Activated T-helper 1 cell treated with anti-CD3 and anti-CD28 coated beads, Interleukin-12 subunit alpha, Interleukin-12 subunit beta, Interleukin-2, Interleukin-4 antibody, amounts not matched to agents 30 ng/mL and 10 ng/mL and 1 ng/mL, durations not matched to agents 14 hours and 24 hours and 36 hours (primary cell): Measurements from ENCODE around the gene EVI2B. TPM values are rescaled to one million over a fixed set of nuclear protein-coding genes. Genes with fewer than 3 reads are reported as not detected.
"Not testable (repeated sequence)": the region's sequence is repeated elsewhere in the genome, so short reads cannot be mapped to it uniquely, and the experiment has no call there.

Source experiments
- DNase-seq: peaks from one replicate; pipeline ENCODE4 v3.0.0; 2021; ENCODE audit warnings: low spot score
- H3K27ac Mint-ChIP-seq: one replicate; pipeline ENCODE4 v1.8.0; 2021; ENCODE audit warnings: mild to moderate bottlenecking, mixed read lengths
- H3K27me3 Mint-ChIP-seq: one replicate; pipeline ENCODE4 v1.8.0; 2022; ENCODE audit warnings: mild to moderate bottlenecking, moderate library complexity, mixed read lengths; ENCODE audit not compliant: insufficient read depth
- H3K36me3 Mint-ChIP-seq: one replicate; pipeline ENCODE4 v1.8.0; 2021; ENCODE audit warnings: low read depth, mixed read lengths
- H3K4me1 Mint-ChIP-seq: one replicate; pipeline ENCODE4 v1.8.0; 2021; ENCODE audit warnings: low read depth, mixed read lengths
- H3K4me3 Mint-ChIP-seq: one replicate; pipeline ENCODE4 v1.8.0; 2021; ENCODE audit warnings: mild to moderate bottlenecking, moderate library complexity, mixed read lengths
- H3K9me3 Mint-ChIP-seq: one replicate; pipeline ENCODE4 v1.8.0; 2021; ENCODE audit warnings: mixed read lengths
- intact Hi-C: fragments of 100-400 bp; cut with micrococcal nuclease; formaldehyde crosslinking; loops from one replicate; pipeline ENCODE4 v1.15.1; 2024
- total RNA-seq: library from RNA; stranded (reverse); gene quantifications from 2 replicates; pipeline ENCODE4 v1.2.3, GENCODE V29; 2022

EVI2B gene
- total RNA-seq, 1 donor from 2014 or later = 21.7 TPM

DNA sequence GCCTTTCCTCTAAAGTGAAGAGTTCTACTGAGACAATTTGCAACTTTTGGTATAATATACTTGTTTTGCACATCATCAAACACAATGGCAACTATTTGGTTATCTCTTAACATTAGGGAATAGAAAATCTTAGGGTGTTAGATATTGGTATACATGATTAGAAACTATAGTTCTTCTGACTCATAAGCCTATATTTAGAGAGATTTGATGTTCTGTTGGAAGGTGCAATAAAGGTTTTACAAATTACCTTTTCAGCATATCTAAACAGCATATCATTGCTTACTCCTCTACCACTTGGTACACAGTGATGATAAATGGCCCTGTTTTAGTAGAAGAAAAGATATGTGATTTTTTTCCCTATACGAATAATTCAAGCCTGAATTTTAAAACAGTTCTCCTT is 6.2 kb downstream of the EVI2B start:
- Mint-ChIP-seq H3K36me3 (peaks cover 44% of the 10 kb centered on the region), H3K4me1 (peaks cover 65% of the 10 kb centered on the region), H3K27ac (peak overlapping the region; percentile 52), H3K4me3 (no peak overlapping the region), H3K9me3 (no peaks in the 10 kb centered on the region), H3K27me3 (no peaks in the 10 kb centered on the region)
- intact Hi-C loops = loop anchor here (1.0 to 5.0 kb wide), 2 partner anchors 14 to 335 kb away; partner anchors contain the start of genes EVI2A and RNF135
- no peak for DNase-seq

DNA sequence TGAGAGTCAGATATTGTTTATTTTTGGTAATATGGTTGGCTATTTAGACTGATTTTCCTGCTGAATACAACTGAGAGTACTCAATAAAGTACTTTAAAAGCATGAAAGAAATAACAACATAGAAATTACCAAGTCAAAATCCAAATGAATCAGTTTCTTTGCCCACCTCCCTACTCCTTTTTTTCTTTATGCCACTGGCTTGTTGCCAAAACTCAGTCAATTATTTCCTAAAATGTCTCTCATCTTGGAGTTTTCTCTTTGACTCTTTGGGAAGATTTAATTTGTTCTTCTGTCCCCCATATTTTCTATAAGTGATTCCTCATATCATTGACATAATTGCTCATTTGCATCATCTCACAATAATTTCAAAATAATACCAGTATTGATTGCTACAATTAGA is 14.2 kb downstream of the EVI2B start:
- no peak for DNase-seq
- Mint-ChIP-seq H3K36me3 (peaks cover 21% of the 10 kb centered on the region), H3K27me3 (no peaks in the 10 kb centered on the region), H3K4me1 (peaks cover 5% of the 10 kb centered on the region), H3K9me3 (no peaks in the 10 kb centered on the region), H3K27ac (no peak overlapping the region), H3K4me3 (no peak overlapping the region)
- intact Hi-C loops = no loop called here

DNA sequence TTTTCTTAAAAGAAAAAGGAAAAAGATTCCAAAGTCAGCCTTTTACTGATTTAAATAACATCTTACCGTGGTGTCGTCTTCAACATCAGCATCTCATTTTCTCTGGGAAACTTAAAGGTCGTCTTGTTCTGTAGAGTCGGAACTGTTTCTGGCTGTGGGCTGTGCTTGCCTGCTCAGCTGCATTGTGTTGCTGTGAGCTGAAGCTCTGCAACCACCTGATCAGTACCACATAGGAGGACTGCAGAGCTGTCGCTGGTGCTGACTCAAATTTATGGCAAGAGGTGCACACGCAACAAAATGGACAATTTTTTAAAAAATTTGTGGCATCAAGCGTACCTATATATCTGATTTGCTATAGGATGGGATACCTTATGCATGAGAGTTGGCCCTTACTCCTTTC is 16.8 kb downstream of the EVI2B start, which contains the start of gene OMG:
OMG (minus strand) TSS at position 150 of the 400 bp plus-strand sequence. CDS start 908 bp downstream, outside the sequence.
- no peak within 1 kb of the TSS for H3K4me3 Mint-ChIP-seq
- intact Hi-C loops = no loop called here
- H3K27ac Mint-ChIP-seq = no peak within 1 kb of the TSS
- no peaks in the 10 kb centered on the region for H3K4me1 Mint-ChIP-seq
- no peaks in the 10 kb centered on the region for H3K27me3 Mint-ChIP-seq
- H3K9me3 Mint-ChIP-seq = no peaks in the 10 kb centered on the region
- H3K36me3 Mint-ChIP-seq = peaks cover 8% of the 10 kb centered on the region
- no peak for DNase-seq

DNA sequence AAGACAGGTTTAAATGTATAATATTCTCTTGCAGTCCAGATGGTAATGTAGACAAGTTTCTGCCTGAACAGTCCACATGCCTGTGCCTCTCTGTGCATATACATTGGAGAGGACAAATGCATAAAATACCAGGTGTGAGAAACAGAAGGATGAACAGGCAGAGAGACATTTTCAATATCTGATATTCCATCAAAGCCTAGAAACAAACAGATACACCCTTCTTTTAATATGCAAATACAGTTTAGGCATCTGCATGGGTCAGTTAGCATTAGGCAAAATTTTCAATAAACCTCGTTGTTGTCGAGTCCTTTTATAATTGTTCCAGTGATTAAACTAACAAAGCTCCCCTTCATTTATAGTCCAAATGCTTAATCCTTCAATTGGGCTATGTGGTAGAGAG is 17.7 kb downstream of the EVI2B start:
- Mint-ChIP-seq H3K27ac (no peak overlapping the region), H3K4me1 (no peaks in the 10 kb centered on the region), H3K4me3 (no peak overlapping the region), H3K36me3 (peaks cover 8% of the 10 kb centered on the region), H3K27me3 (no peaks in the 10 kb centered on the region), H3K9me3 (no peaks in the 10 kb centered on the region)
- intact Hi-C loops = no loop called here
- no peak for DNase-seq

DNA sequence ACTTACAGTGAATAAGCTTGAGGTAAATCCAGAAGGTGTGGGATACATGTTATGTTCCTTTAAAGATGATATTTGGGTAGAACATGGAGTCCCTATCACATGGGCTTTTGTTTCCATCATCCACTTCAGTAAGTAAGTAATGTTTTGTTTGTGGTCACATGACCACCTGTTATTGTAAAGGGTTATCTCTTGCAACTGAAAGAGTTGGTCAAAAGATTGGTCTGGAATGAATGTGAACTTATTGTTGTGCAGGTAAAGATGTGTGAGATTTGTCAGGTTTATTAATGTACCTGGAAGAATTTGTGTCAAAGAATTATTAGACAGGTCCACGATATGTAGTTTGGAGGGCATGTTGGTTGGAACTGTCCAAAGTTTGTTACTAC is 18.4 kb downstream of the EVI2B start:
- H3K4me1 Mint-ChIP-seq = peaks cover under 1% of the 10 kb centered on the region
- intact Hi-C loops = no loop called here
- no peak for DNase-seq
- no peak overlapping the region for H3K4me3 Mint-ChIP-seq
- H3K27ac Mint-ChIP-seq = no peak overlapping the region
- H3K36me3 Mint-ChIP-seq = peaks cover 4% of the 10 kb centered on the region
- no peaks in the 10 kb centered on the region for H3K27me3 Mint-ChIP-seq
- H3K9me3 Mint-ChIP-seq = no peaks in the 10 kb centered on the region

DNA sequence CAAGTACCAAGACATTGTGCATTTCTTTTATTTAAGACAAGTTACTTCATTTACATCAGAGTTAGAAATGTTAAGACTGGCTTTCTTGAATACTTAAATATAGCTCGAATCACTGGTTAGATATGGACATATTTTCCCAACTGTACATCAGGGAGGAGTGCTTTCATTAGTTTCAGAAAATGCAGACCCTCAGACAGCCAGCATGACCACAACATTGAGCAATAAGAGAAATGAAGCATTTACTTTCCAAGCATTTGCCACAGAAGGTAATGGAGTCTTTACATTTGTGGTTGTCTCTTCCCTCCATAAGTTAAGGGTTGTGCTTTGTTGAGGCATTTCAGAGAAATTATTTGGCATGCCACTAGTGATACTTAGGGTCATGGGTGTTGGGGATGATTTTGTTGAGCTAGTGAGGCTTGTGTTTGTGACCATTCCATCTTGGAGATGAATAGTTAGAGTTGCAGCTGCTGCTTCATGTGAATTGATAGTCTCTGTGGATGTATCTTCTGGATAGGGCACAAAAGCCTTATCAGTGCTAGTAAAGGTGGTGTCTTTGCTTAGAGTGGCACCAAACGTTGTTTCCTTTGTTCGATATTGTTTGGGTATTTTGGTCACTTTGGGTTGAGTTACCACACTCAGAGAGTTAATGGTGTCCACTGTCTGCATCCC is 18.9 kb downstream of the EVI2B start:
- H3K9me3 Mint-ChIP-seq = no peaks in the 10 kb centered on the region
- no peaks in the 10 kb centered on the region for H3K27me3 Mint-ChIP-seq

DNA sequence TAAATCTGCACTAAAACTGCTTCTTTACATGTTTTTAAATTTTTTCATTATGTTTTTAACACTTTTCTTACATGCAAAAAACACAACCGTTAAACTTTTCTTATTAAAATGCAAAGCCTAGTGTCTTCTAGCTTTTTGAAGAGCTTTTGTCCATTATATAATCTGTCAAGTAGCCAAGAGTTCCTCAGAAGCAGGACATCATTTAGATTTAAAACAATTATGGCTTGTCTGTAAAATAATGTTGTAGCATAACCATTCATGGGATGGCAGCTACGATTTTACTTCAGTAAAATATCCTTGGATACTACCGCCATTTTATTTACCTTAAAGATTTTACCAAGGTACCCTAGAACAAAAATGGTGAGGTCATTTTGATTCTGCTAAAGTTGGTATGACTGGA is 19.6 kb downstream of the EVI2B start:
- no peaks in the 10 kb centered on the region for H3K27me3 Mint-ChIP-seq
- no peak for DNase-seq
- H3K9me3 Mint-ChIP-seq = no peaks in the 10 kb centered on the region
- H3K27ac Mint-ChIP-seq = no peak overlapping the region
- H3K4me3 Mint-ChIP-seq = no peak overlapping the region
- H3K36me3 Mint-ChIP-seq = peaks cover 3% of the 10 kb centered on the region
- peaks cover 6% of the 10 kb centered on the region for H3K4me1 Mint-ChIP-seq
- intact Hi-C loops = no loop called here

More for the DNA sequence above, 18.9 kb downstream of the EVI2B start:
- Mint-ChIP-seq H3K4me3 (no peak overlapping the region), H3K36me3 (peaks cover 4% of the 10 kb centered on the region), H3K4me1 (peaks cover 6% of the 10 kb centered on the region), H3K27ac (no peak overlapping the region)
- intact Hi-C loops = no loop called here
- DNase-seq = no peak

DNA sequence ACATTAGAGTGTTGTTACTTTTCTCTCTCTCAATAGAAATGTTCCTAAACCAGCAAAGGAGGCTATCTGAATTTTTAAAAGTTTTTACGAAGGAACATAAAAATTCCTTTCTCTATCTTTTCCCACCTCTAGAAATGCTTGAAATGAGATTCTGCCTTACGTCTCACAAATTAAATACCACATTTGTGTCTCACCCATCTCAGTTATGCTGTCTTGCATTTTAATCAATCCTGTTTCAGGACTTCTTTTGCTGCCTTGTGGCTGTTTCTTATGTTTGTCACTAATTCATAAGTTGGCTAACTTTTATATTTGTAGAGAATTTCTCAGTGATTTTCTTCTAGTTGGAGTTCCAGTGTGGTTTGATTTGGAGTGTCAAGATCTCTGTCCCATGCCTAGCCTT is 20.3 kb downstream of the EVI2B start:
- Mint-ChIP-seq H3K4me3 (no peak overlapping the region), H3K27me3 (no peaks in the 10 kb centered on the region), H3K36me3 (peaks cover 3% of the 10 kb centered on the region), H3K4me1 (peaks cover 6% of the 10 kb centered on the region), H3K27ac (no peak overlapping the region), H3K9me3 (no peaks in the 10 kb centered on the region)
- intact Hi-C loops = no loop called here
- no peak for DNase-seq

DNA sequence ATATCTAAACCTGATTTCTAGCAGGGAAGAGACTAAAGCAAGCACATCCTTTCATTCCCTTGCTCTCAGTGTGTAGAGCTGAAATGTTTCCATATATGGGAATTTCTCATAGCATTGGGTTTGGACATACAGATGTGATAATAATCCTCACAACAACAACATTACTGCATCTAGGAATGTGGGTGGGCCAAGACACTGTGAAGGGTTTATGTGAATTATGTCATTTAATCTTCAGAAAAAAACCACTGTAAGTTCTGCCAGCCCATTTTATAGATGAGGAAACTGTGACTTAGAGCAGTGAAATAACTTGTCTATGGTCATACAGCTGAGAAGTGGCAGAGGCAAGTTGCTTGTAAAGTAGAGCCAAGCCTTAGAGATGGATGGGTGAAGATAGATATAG is 22.0 kb downstream of the EVI2B start:
- intact Hi-C loops = no loop called here
- Mint-ChIP-seq H3K4me3 (no peak overlapping the region), H3K4me1 (peaks cover 6% of the 10 kb centered on the region), H3K27ac (no peak overlapping the region), H3K27me3 (peaks cover 1% of the 10 kb centered on the region), H3K9me3 (no peaks in the 10 kb centered on the region), H3K36me3 (peaks cover 10% of the 10 kb centered on the region)
- DNase-seq = no peak

DNA sequence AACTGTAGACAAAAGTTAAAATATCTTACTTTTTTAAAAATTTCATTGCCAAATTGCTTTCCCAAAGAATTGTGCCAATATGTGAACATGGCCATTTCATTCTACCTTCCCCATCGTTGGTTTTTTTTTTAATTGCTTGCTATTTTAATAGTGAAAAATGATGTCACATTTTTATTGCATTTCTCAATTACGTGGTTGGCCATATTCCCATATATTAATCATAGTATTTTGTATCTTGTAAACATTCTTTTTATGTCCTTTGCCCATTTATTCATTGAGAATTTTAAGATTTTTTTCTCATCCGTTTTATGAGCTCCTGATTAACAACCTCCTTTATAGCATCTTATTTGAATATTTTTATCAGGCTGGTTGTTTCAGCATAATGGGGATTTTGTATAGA is 24.1 kb downstream of the EVI2B start:
- intact Hi-C loops = no loop called here
- peaks cover 1% of the 10 kb centered on the region for H3K27me3 Mint-ChIP-seq
- peaks cover 6% of the 10 kb centered on the region for H3K4me1 Mint-ChIP-seq

DNA sequence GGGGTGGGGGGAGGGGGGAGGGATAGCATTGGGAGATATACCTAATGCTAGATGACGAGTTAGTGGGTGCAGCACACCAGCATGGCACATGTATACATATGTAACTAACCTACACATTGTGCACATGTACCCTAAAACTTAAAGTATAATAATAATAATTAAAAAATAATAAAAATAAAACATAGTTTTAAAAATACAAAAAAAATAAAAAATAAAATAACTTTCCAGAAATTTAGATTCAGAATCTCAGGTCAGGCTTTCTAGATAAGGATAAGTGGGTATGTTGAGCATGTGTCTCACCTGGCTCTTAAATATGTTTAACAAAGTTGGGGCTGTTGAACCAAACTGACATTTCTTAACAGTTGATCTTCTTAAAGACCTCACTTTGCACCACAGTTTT is 25.9 kb downstream of the EVI2B start:
- H3K9me3 Mint-ChIP-seq, H3K4me1 Mint-ChIP-seq, H3K4me3 Mint-ChIP-seq, H3K27me3 Mint-ChIP-seq, DNase-seq, intact Hi-C loops, H3K27ac Mint-ChIP-seq, H3K36me3 Mint-ChIP-seq: not testable (repeated sequence)

More for the DNA sequence above, 24.1 kb downstream of the EVI2B start:
- no peaks in the 10 kb centered on the region for H3K9me3 Mint-ChIP-seq
- no peak overlapping the region for H3K27ac Mint-ChIP-seq
- peaks cover 10% of the 10 kb centered on the region for H3K36me3 Mint-ChIP-seq
- H3K4me3 Mint-ChIP-seq = no peak overlapping the region
- DNase-seq = no peak

DNA sequence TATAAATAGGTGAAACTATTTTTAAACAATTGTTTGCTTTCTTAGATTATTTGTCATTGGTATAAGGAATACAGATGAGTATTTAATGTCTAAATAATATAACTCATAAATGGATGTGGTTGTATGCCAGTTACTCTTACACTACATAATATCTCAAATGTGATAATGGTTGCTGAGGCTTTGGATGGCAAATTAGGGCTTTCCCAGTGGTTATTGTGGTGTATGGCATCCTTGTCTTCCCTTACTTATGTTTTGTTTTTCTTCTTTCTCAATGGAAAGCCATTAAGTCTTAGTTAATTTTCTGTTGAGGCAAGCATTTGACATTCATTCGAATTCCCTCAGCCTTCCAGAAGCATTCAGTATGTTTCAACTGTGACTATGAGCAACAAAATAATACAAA is 27.3 kb downstream of the EVI2B start:
- Mint-ChIP-seq H3K27me3 (peaks cover 1% of the 10 kb centered on the region), H3K9me3 (no peaks in the 10 kb centered on the region), H3K4me3 (no peak overlapping the region), H3K27ac (no peak overlapping the region), H3K36me3 (peaks cover 14% of the 10 kb centered on the region), H3K4me1 (peaks cover 6% of the 10 kb centered on the region)
- intact Hi-C loops = no loop called here
- no peak for DNase-seq

DNA sequence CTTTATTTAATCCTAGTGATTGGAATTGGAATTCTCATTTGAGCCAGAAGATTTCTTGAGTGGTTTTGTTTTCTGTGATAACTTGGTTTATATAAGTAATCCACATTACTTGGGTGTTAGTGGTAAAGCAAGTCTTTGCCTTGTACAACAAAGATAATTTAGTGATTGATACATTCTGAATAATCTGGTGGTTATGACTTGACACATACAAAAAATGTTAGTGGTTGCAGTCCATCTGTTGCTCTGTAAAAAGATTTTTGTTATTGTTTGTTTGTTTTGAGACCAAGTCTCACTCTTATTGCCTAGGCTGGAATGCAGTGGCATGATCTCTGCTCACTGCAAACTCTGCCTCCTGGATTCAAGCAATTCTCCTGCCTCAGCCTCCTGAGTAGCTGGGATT is 30.0 kb downstream of the EVI2B start:
- intact Hi-C loops = no loop called here
- Mint-ChIP-seq H3K9me3 (no peaks in the 10 kb centered on the region), H3K4me1 (no peaks in the 10 kb centered on the region), H3K27me3 (peaks cover 3% of the 10 kb centered on the region), H3K4me3 (no peak overlapping the region), H3K36me3 (peaks cover 16% of the 10 kb centered on the region), H3K27ac (no peak overlapping the region)
- no peak for DNase-seq

DNA sequence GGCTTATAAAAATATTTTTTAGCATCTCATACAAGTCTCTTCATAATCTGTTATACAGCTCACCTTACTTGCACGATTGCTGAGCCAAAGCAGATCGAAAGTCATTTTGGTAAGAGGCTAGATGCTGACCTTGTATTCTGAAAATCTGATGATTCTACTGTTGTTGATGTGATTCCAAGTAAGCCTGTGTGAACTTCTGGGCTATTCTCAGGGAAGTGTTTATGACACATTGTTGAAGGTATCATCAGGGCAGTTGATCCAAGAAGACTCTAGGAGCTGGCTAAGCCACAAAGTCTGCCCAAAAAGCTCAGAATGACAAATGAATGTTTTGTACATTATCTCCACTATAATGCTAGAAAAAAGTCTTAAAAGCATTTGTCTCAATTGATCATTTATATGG is 32.8 kb downstream of the EVI2B start:
- no peak for DNase-seq
- H3K4me3 Mint-ChIP-seq = no peak overlapping the region
- no peaks in the 10 kb centered on the region for H3K9me3 Mint-ChIP-seq
- no peak overlapping the region for H3K27ac Mint-ChIP-seq
- peaks cover 14% of the 10 kb centered on the region for H3K36me3 Mint-ChIP-seq
- H3K27me3 Mint-ChIP-seq = peaks cover 2% of the 10 kb centered on the region
- intact Hi-C loops = no loop called here
- H3K4me1 Mint-ChIP-seq = no peaks in the 10 kb centered on the region
